GM06990 (cell line): ENCODE measurements around the gene NTHL1.

ENCODE experiments used
- DNase-seq: peaks from one replicate; pipeline ENCODE4 v3.0.0-alpha.2; 2011; ENCODE audit not compliant: insufficient read length; ENCODE audit errors: extremely low read depth
- H3K27me3 ChIP-seq: replicated peaks from 2 replicates; pipeline ENCODE4 v1.6.0; 2011; ENCODE audit warnings: low read length; ENCODE audit not compliant: control insufficient read depth, insufficient read depth
- H3K36me3 ChIP-seq: 2 replicates; pipeline ENCODE4 v1.5.1; 2011; ENCODE audit warnings: low read length; ENCODE audit not compliant: control insufficient read depth, insufficient read depth
- H3K4me3 ChIP-seq: replicated peaks from 2 replicates; pipeline ENCODE4 v1.5.1; 2011; ENCODE audit warnings: low read depth, mild to moderate bottlenecking, control low read depth, low read length
- TF ChIP-seq, protein P1 (sequence below): IDR thresholded peaks from 2 replicates; pipeline ENCODE4 v1.5.1; 2011; ENCODE audit warnings: low read length, control low read depth, mild to moderate bottlenecking, inconsistent platforms; ENCODE audit not compliant: insufficient read depth, poor library complexity, severe bottlenecking

Gene NTHL1

GRCh38 chr16:2064368-2064945 lies 16.8 kb upstream of the NTHL1 start:
- Histone ChIP-seq H3K4me3 (no peak overlapping the region), H3K27me3 (no peaks in the 10 kb centered on the region), H3K36me3 (peaks cover 26% of the 10 kb centered on the region)
- TF ChIP-seq, protein P1, sequence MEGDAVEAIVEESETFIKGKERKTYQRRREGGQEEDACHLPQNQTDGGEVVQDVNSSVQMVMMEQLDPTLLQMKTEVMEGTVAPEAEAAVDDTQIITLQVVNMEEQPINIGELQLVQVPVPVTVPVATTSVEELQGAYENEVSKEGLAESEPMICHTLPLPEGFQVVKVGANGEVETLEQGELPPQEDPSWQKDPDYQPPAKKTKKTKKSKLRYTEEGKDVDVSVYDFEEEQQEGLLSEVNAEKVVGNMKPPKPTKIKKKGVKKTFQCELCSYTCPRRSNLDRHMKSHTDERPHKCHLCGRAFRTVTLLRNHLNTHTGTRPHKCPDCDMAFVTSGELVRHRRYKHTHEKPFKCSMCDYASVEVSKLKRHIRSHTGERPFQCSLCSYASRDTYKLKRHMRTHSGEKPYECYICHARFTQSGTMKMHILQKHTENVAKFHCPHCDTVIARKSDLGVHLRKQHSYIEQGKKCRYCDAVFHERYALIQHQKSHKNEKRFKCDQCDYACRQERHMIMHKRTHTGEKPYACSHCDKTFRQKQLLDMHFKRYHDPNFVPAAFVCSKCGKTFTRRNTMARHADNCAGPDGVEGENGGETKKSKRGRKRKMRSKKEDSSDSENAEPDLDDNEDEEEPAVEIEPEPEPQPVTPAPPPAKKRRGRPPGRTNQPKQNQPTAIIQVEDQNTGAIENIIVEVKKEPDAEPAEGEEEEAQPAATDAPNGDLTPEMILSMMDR: no peak
- DNase-seq: no peak

GRCh38 chr16:2063861-2064260 lies 16.2 kb upstream of the NTHL1 start:
- no peak overlapping the region for H3K4me3 ChIP-seq
- H3K27me3 ChIP-seq: no peaks in the 10 kb centered on the region
- TF ChIP-seq, protein P1: no peak
- peaks cover 26% of the 10 kb centered on the region for H3K36me3 ChIP-seq
- DNase-seq: no peak

DNA sequence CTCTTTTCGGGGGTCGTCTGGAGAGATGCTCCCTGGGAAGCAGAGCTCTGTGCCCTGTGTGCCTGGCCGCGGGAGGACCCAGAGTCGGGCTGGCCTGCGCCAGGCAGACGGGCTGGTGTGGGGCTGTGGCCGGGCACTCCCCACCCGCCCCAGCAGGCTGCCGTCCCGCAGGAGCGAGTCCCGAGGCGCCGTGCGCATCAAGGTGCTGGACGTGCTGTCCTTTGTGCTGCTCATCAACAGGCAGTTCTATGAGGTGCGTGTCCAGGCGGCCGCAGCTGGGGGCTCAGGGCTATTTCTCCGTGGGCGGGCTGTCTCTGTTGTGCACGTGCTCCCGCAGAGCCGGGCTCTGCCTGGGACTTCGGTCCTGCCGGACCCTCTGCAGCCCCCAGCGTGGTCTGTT lies 15.2 kb upstream of the NTHL1 start:
- Histone ChIP-seq H3K36me3 (peaks cover 26% of the 10 kb centered on the region), H3K27me3 (no peaks in the 10 kb centered on the region), H3K4me3 (no peak overlapping the region)
- TF ChIP-seq, protein P1: no peak
- DNase-seq: no peak

GRCh38 chr16:2061526-2061925 lies 13.9 kb upstream of the NTHL1 start:
- H3K36me3 ChIP-seq: peaks cover 29% of the 10 kb centered on the region

GRCh38 chr16:2061023-2061422 lies 13.4 kb upstream of the NTHL1 start:
- TF ChIP-seq, protein P1: no peak
- no peak for DNase-seq
- H3K27me3 ChIP-seq: no peaks in the 10 kb centered on the region
- peaks cover 26% of the 10 kb centered on the region for H3K36me3 ChIP-seq
- H3K4me3 ChIP-seq: no peak overlapping the region

More at GRCh38 chr16:2061526-2061925, 13.9 kb upstream of the NTHL1 start:
- no peak overlapping the region for H3K4me3 ChIP-seq
- H3K27me3 ChIP-seq: no peaks in the 10 kb centered on the region
- TF ChIP-seq, protein P1: no peak
- DNase-seq: no peak

- peaks cover 19% of the 10 kb centered on the region for H3K36me3 ChIP-seq
- TF ChIP-seq, protein P1: no peak
- H3K4me3 ChIP-seq: no peak overlapping the region
- no peaks in the 10 kb centered on the region for H3K27me3 ChIP-seq
- no peak for DNase-seq
Observed at GRCh38 chr16:2060346-2060745, 12.7 kb upstream of the NTHL1 start.
